Measurements from ENCODE around the gene MRPL43. TPM values are rescaled to one million over a fixed set of nuclear protein-coding genes. Genes with fewer than 3 reads are reported as not detected.
A peak's percentile ranks its signal among the peaks of the same experiment; 100 is the strongest.

The MRPL43 gene
- total RNA-seq, 1 experiment from 2014 or later = 91.3 TPM

DNA sequence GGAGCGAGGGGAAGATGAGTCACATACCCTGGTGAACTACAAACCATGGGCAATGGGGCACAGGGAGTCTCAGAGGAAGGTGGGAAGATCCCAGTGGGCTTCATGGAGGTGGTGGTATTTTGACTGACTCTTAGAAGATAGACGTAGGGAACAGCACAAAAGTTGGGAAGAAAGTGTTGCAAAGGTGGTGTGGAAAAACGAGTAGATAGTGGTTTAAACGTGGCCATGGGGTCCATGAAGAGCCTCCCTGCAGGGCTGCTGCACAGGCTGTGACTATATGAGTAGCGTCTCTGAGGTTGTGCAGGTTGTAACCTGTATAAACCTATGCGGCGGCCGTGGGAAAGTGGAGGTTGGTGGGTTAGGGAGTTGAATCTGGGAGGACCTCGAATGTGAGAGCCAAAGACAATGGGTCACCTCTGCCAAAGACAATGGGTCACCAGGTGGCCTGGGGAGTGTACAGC, 26.1 kb upstream of the MRPL43 start:
- ChIA-PET POLR2A (interaction anchor here (2.0 kb wide), 1 partner anchor 15 kb away, joined by 14 read pairs; the partner anchor contains the start of gene LZTS2), CTCF (interaction anchor here (0.6 to 6.7 kb wide), 28 partner anchors 14 to 830 kb away, joined by 3 to 277 read pairs (median 6); partner anchors contain the start of genes KCNIP2, LZTS2, MRPL43 and PDZD7)
- Mint-ChIP-seq H3K36me3 (no peaks in the 10 kb centered on the region), H3K4me1 (peaks cover 30% of the 10 kb centered on the region), H3K9me3 (no peaks in the 10 kb centered on the region), H3K4me3 (no peak overlapping the region), H3K27ac (no peak overlapping the region), H3K27me3 (ENCODE audit: low read depth) (peaks cover 40% of the 10 kb centered on the region)
- no peak for TF ChIP-seq KAT7 (CRISPR knock-in tag; IDR thresholded peaks at IDR 0.05; ENCODE audit: borderline replicate concordance)
- no peak for TF ChIP-seq GABPB1 (CRISPR knock-in tag; IDR thresholded peaks at IDR 0.05)
- TF ChIP-seq ZNF423 (CRISPR knock-in tag; IDR thresholded peaks at IDR 0.05) = no peak
- TF ChIP-seq, protein P1, sequence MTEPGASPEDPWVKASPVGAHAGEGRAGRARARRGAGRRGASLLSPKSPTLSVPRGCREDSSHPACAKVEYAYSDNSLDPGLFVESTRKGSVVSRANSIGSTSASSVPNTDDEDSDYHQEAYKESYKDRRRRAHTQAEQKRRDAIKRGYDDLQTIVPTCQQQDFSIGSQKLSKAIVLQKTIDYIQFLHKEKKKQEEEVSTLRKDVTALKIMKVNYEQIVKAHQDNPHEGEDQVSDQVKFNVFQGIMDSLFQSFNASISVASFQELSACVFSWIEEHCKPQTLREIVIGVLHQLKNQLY (CRISPR knock-in tag; IDR thresholded peaks at IDR 0.05) = no peak
- no peak for TF ChIP-seq IRF2 (CRISPR knock-in tag; IDR thresholded peaks at IDR 0.05; ENCODE audit: borderline replicate concordance, low read depth)
- no peak for TF ChIP-seq TEAD4 (CRISPR knock-in tag; IDR thresholded peaks at IDR 0.05)
- no peak for TF ChIP-seq ERG (CRISPR knock-in tag; IDR thresholded peaks at IDR 0.05)
- ATAC-seq (no peak), DNase-seq (ENCODE audit: low spot score) (no peak)

GRCh38 chr10:101012525-101013364, 25.4 kb upstream of the MRPL43 start:
- peak; percentile 41; the same call in 1 of the 2 replicates for TF ChIP-seq ETV6 (CRISPR knock-in tag; IDR thresholded peaks at IDR 0.05)
- TF ChIP-seq, protein P2, sequence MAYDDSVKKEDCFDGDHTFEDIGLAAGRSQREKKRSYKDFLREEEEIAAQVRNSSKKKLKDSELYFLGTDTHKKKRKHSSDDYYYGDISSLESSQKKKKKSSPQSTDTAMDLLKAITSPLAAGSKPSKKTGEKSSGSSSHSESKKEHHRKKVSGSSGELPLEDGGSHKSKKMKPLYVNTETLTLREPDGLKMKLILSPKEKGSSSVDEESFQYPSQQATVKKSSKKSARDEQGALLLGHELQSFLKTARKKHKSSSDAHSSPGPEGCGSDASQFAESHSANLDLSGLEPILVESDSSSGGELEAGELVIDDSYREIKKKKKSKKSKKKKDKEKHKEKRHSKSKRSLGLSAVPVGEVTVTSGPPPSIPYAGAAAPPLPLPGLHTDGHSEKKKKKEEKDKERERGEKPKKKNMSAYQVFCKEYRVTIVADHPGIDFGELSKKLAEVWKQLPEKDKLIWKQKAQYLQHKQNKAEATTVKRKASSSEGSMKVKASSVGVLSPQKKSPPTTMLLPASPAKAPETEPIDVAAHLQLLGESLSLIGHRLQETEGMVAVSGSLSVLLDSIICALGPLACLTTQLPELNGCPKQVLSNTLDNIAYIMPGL (CRISPR knock-in tag; IDR thresholded peaks at IDR 0.05) = peak; percentile 45; the same call in 1 of the 2 replicates
- 0 out of 2 replicates have a peak, but pooled peaks have one; percentile 23 for TF ChIP-seq CREM (CRISPR knock-in tag; IDR thresholded peaks at IDR 0.05)
- peak; percentile 63 for TF ChIP-seq CTCF (IDR thresholded peaks at IDR 0.05)
- TF ChIP-seq FOXP1 (CRISPR knock-in tag; IDR thresholded peaks at IDR 0.05; ENCODE audit: borderline replicate concordance) = no peak
- TF ChIP-seq, protein P3, sequence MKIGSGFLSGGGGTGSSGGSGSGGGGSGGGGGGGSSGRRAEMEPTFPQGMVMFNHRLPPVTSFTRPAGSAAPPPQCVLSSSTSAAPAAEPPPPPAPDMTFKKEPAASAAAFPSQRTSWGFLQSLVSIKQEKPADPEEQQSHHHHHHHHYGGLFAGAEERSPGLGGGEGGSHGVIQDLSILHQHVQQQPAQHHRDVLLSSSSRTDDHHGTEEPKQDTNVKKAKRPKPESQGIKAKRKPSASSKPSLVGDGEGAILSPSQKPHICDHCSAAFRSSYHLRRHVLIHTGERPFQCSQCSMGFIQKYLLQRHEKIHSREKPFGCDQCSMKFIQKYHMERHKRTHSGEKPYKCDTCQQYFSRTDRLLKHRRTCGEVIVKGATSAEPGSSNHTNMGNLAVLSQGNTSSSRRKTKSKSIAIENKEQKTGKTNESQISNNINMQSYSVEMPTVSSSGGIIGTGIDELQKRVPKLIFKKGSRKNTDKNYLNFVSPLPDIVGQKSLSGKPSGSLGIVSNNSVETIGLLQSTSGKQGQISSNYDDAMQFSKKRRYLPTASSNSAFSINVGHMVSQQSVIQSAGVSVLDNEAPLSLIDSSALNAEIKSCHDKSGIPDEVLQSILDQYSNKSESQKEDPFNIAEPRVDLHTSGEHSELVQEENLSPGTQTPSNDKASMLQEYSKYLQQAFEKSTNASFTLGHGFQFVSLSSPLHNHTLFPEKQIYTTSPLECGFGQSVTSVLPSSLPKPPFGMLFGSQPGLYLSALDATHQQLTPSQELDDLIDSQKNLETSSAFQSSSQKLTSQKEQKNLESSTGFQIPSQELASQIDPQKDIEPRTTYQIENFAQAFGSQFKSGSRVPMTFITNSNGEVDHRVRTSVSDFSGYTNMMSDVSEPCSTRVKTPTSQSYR (CRISPR knock-in tag; IDR thresholded peaks at IDR 0.05) = no peak
- peaks cover 33% of the 10 kb centered on the region for H3K4me1 Mint-ChIP-seq
- no peaks in the 10 kb centered on the region for H3K9me3 Mint-ChIP-seq
- H3K27ac Mint-ChIP-seq = no peak overlapping the region
- ATAC-seq = peak; percentile 68
- H3K27me3 Mint-ChIP-seq (ENCODE audit: low read depth) = peaks cover 34% of the 10 kb centered on the region
- ChIA-PET POLR2A (no interaction called here), CTCF (interaction anchor here (1.2 to 7.2 kb wide), 8 partner anchors 12 to 494 kb away, joined by 3 to 273 read pairs (median 18); partner anchors contain the start of genes LZTS2, PDZD7, SEMA4G and SFXN3)
- H3K4me3 Mint-ChIP-seq = no peak overlapping the region
- no peaks in the 10 kb centered on the region for H3K36me3 Mint-ChIP-seq
- DNase-seq (ENCODE audit: low spot score) = peak; percentile 84
